Choroid plexus epithelial cell (primary cell): ENCODE results near the gene MSANTD1.
A peak's percentile ranks its signal among the peaks of the same experiment; 100 is the strongest.

ENCODE experiments used
- DNase-seq: peaks from one replicate; pipeline ENCODE4 v3.0.0-alpha.2; 2010; ENCODE audit warnings: low read depth
- H3K4me3 ChIP-seq: 2 replicates; pipeline ENCODE4 v1.5.1; 2011; ENCODE audit warnings: low read depth, mild to moderate bottlenecking, control low read depth, low read length, moderate library complexity
- TF ChIP-seq, protein P1 (sequence below): conservative IDR thresholded peaks from 2 replicates; pipeline ENCODE4 v1.5.1; 2011; ENCODE audit warnings: low read depth, mild to moderate bottlenecking, control low read depth, inconsistent platforms, low read length, moderate library complexity

Gene MSANTD1

DNA sequence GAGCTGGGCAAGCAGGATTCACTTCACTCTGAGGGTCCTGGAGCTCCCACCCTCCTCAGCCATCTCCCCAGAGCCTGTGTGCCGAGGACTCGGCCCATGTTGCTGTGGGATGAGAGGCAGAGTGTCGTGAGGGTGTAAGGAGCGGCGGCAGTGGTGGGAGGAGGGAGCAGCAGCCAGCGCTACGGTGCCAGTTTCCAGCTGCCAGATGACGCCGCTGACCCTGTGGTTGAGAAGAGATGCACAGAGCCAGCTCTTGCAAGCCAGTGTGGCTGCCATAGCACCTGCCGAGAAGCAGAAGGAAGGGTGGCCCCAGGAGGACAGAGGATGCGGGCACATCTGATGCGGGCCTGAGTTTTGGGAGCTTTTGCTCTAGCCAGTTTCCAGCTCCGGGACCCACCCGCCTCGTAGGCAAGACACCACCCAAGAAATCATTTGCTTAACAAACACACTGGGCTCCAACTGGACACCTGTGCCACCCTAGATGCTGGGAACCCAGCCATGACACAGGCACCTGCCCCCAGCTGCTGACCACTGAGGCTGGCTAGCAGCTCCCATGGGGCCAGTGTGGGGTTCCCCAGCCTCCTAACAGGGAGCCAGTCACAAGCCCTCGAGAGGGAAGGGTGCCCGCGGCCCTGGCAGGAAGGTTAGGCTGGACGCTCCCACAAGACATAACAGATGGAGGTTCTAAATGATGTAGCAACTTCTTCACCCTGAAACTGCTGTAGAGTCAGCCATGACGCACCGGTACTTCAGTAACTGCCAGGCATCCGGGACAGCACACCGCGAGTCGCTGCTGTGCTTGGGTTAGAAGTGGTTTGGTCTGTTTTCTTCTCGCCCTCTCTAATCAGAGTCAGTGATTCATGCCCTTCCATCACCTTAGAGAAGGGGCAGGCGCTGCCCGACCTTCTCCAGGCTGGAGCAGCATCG lies 8.9 kb downstream of the MSANTD1 start:
- DNase-seq = peak; percentile 23
- H3K4me3 ChIP-seq = no peak overlapping the region
- TF ChIP-seq, protein P1, sequence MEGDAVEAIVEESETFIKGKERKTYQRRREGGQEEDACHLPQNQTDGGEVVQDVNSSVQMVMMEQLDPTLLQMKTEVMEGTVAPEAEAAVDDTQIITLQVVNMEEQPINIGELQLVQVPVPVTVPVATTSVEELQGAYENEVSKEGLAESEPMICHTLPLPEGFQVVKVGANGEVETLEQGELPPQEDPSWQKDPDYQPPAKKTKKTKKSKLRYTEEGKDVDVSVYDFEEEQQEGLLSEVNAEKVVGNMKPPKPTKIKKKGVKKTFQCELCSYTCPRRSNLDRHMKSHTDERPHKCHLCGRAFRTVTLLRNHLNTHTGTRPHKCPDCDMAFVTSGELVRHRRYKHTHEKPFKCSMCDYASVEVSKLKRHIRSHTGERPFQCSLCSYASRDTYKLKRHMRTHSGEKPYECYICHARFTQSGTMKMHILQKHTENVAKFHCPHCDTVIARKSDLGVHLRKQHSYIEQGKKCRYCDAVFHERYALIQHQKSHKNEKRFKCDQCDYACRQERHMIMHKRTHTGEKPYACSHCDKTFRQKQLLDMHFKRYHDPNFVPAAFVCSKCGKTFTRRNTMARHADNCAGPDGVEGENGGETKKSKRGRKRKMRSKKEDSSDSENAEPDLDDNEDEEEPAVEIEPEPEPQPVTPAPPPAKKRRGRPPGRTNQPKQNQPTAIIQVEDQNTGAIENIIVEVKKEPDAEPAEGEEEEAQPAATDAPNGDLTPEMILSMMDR = no peak

DNA sequence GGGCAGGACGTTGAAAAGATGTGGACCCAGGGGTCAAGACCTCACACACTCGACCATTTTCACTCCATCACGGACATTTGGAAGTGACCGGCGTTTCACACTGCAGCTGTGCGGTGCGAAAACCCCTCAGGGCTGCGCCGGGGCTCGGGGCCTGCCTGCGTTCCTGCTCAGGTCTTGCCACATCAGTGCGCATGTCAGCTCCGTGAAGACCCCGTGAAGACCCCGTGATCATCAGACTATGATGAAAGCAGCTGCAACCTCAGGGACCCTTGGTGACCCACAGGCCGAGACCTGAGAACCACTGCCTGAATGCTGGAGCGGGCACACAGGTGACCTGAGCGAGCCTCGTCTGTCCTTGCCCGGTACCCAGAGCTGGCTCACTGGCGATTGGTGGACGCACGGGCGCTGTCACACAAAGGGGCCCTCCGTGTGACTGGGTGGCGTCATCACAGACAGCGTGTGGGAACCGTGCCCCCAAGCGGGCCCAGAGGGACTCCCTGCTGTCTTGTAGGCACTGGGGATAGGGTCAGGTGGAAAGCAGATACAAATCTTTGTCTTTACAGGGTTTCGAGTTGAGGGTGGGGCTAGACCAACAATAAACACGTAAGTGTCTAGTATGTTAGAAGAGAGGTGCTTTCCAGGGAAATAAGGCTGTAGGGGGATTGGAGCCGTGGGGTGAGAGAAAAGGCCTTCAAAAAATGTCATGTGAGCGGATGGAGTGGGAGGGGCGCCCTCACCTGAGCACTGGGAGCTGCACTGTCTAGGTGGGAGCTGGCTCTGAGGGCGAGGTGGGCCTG lies 12.7 kb downstream of the MSANTD1 start:
- DNase-seq = no peak
- no peak overlapping the region for H3K4me3 ChIP-seq
- TF ChIP-seq, protein P1 = no peak

DNA sequence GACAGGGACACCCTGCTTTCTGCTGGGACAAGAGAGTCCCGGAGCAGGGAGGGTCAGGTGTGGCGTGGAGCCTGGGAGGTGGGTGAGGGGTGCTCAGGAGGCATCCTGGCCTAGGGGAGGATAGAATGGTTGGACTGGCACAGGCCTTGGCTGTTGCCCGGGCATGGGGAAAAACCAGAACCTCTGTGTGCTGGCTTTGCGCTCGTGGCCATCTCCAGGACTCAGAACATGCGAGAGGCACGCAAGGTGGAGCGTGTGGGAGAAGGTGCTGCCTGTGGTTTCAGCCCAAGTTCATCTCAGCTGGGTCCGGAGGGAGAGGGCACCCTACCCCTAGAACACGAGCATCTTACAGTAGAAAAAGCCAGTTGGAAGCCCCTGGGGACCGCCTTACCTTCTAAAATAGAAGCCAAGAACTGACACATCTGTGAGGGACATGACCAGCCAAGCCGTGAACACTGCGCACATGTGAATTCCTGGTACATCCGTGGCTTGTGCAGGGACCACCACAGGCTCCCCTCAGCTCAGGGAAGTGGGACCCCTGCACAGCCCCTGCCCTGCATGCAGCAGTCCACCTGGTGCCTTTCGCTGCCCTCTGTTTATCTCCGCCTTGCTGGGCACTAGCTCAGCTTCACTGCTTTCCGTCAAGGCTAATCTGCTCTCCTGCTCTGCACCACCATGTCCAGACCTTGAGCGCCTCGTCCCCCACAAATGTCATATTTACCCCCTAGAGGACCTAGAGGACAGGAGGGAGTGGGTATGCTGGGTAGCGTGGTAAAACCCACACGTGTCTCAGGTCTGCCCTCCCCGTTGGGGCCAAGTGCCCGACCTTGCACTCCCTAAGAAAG lies 13.5 kb downstream of the MSANTD1 start:
- no peak overlapping the region for H3K4me3 ChIP-seq
- TF ChIP-seq, protein P1 = no peak
- DNase-seq = no peak

DNA sequence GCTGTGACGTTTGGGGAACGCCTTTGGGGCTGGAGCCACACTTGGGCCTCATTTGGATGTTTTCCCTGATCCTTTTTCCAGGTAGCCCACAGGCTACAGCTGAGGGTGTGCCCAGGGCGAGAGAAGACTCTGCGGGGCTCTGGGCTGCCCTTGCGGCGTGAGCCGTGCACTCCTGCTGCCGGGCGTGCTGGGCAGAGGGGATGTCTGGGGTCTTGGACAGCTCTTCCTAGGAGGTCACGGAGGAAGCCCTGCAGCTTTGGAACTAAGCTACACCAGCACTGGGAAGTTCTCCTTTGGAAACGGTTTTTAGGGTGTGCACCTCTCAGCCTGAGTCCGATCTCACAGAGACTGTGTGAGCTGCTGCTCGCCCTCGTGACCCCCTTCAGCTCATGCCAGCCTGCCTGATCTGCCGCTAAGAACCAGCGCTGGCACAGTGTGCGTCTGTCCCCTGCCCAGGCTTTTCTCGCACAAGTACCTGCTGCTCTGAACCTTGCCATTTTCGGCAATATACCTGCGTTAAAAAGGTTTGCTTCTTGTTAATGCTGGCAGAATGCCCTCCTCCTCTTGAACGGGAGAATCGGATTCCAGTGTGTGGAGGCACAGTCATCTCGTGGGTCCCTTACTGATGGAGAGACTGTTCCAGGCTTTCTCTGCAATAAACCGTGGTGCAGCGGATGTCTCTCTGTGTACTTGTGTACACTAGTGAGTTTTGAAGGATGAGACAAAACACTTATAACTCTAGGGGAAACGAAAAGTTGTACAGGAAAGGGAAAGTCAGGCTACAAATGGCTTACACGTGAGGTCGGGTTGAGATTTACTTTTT lies 14.3 kb downstream of the MSANTD1 start:
- no peak overlapping the region for H3K4me3 ChIP-seq
- DNase-seq = no peak
- TF ChIP-seq, protein P1 = no peak

DNA sequence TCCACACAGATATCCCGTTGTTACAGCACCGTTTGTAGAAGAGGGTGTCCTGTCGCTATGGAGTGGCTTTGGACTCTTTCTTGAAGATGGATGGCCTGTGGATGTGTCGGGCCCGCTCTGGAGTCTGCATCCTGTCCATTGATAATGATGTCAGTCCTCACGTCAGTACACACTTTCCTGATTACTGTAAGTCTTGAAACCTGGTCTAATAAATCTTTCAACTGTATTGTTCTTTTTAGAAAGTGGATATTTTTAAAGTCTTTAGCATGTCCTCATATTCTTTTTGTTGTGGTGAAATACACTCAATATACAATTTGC lies 14.9 kb downstream of the MSANTD1 start:
- DNase-seq = no peak
- TF ChIP-seq, protein P1 = no peak
- H3K4me3 ChIP-seq = no peak overlapping the region

DNA sequence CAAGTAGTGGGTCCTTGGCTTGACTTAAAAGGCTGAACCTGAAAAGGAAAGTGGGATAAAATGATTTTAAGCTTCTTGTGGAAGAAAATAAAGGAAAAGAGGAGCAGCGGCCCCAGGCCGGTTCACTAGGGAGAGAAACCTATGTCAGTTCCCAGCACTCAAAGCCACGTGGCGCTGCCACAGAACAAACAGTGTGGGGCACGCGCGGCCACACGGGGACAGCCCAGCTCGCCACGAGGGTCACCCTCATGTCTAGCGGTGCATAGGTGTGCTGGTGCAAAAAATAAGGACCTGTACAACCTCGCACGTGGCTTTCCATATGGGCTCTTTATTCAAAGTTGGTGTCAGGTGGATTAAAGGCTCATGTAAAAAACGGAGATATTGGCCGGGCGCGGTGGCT lies 17.1 kb downstream of the MSANTD1 start:
- DNase-seq = no peak
- H3K4me3 ChIP-seq = no peak overlapping the region
- TF ChIP-seq, protein P1 = no peak
